Stimulated activated memory B cell treated with anti-CD40 and anti-IgM and Interleukin-4, amounts not matched to agents 10 μg/mL and 1 μg/mL and 100 μg/mL, for 72 hours (primary cell): Measurements from ENCODE around the gene WDR64.
"Not testable (repeated sequence)": the region's sequence is repeated elsewhere in the genome, so short reads cannot be mapped to it uniquely, and the experiment has no call there.

Source experiments
- ATAC-seq: fragments of 150-1000 bp; cut with Tn5 transposase; 2 replicates; pipeline ENCODE4 v1.10.0; 2021
- H3K27ac Mint-ChIP-seq: one replicate; pipeline ENCODE4 v1.8.0; 2022; ENCODE audit warnings: mild to moderate bottlenecking, mixed read lengths
- H3K27me3 Mint-ChIP-seq: one replicate; pipeline ENCODE4 v1.8.0; 2022; ENCODE audit warnings: mixed read lengths
- H3K36me3 Mint-ChIP-seq: one replicate; pipeline ENCODE4 v1.8.0; 2022; ENCODE audit warnings: mixed read lengths
- H3K4me1 Mint-ChIP-seq: one replicate; pipeline ENCODE4 v1.8.0; 2022; ENCODE audit warnings: mixed read lengths
- H3K4me3 Mint-ChIP-seq: one replicate; pipeline ENCODE4 v1.8.0; 2022; ENCODE audit warnings: mild to moderate bottlenecking, moderate library complexity, mixed read lengths
- H3K9me3 Mint-ChIP-seq: one replicate; pipeline ENCODE4 v1.8.0; 2022; ENCODE audit warnings: mixed read lengths

Gene WDR64

GRCh38 chr1:241716915-241717656 is 65.0 kb downstream of the WDR64 start:
- no peaks in the 10 kb centered on the region for H3K9me3 Mint-ChIP-seq
- no peaks in the 10 kb centered on the region for H3K27me3 Mint-ChIP-seq
- H3K4me1 Mint-ChIP-seq = peaks cover 7% of the 10 kb centered on the region
- no peak overlapping the region for H3K4me3 Mint-ChIP-seq
- no peak overlapping the region for H3K27ac Mint-ChIP-seq
- ATAC-seq = no peak
- H3K36me3 Mint-ChIP-seq = no peaks in the 10 kb centered on the region

- no peaks in the 10 kb centered on the region for H3K27me3 Mint-ChIP-seq
Measured at GRCh38 chr1:241717975-241718374, 65.9 kb downstream of the WDR64 start.

DNA sequence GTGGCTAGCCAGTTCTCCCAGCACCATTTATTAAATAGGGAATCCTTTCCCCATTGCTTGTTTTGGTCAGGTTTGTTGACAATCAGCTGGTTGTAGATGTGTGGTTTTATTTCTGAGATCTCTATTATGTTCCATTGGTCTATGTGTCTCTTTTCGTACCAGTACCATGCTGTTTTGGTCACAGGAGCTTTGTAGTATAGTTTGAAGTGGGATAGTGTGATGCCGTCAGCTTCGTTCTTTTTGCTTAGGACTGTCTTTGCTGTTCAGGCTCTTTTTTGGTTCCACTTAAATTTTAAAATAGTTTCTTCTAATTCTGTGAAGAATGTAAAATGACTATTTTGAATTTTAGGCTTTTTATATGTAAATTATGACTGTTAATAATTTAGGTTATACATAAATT is 68.9 kb downstream of the WDR64 start:
- no peak overlapping the region for H3K4me3 Mint-ChIP-seq
- H3K27me3 Mint-ChIP-seq = no peaks in the 10 kb centered on the region

More at GRCh38 chr1:241717975-241718374, 65.9 kb downstream of the WDR64 start:
- H3K4me1 Mint-ChIP-seq = peaks cover 7% of the 10 kb centered on the region
- H3K9me3 Mint-ChIP-seq = no peaks in the 10 kb centered on the region
- ATAC-seq = no peak
- H3K4me3 Mint-ChIP-seq = no peak overlapping the region
- H3K36me3 Mint-ChIP-seq = no peaks in the 10 kb centered on the region
- no peak overlapping the region for H3K27ac Mint-ChIP-seq

DNA sequence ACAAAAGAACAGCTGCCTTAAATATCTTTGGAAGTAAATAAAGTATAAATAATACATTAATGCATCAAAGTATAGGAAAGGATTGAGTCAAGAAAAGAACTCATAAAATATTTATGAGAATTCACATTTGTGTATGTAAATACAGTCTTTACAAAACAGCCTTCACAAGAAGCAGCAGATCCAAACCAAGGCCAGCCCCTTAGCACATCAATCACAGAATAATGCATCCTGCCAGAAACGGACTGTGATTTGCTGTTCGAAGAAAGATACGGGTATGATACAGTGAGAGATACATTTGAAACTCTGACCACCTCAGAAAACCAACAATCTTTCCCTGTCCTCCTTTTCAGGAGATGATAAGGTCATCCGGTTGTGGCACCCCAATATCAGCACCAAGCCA is 70.9 kb downstream of the WDR64 start:
- Mint-ChIP-seq H3K36me3 (no peaks in the 10 kb centered on the region), H3K27me3 (no peaks in the 10 kb centered on the region), H3K4me1 (no peaks in the 10 kb centered on the region), H3K4me3 (no peak overlapping the region), H3K27ac (no peak overlapping the region), H3K9me3 (no peaks in the 10 kb centered on the region)
- ATAC-seq = no peak

More for the DNA sequence above, 68.9 kb downstream of the WDR64 start:
- H3K36me3 Mint-ChIP-seq = no peaks in the 10 kb centered on the region
- H3K9me3 Mint-ChIP-seq = no peaks in the 10 kb centered on the region
- no peak for ATAC-seq
- no peak overlapping the region for H3K27ac Mint-ChIP-seq
- no peaks in the 10 kb centered on the region for H3K4me1 Mint-ChIP-seq

- H3K27ac Mint-ChIP-seq = no peak overlapping the region
- no peaks in the 10 kb centered on the region for H3K4me1 Mint-ChIP-seq
- no peaks in the 10 kb centered on the region for H3K27me3 Mint-ChIP-seq
- no peak for ATAC-seq
- no peak overlapping the region for H3K4me3 Mint-ChIP-seq
- no peaks in the 10 kb centered on the region for H3K36me3 Mint-ChIP-seq
- no peaks in the 10 kb centered on the region for H3K9me3 Mint-ChIP-seq
Measured at GRCh38 chr1:241724741-241725356, 72.8 kb downstream of the WDR64 start.

GRCh38 chr1:241730031-241730430 is 78.0 kb downstream of the WDR64 start:
- Mint-ChIP-seq H3K36me3 (no peaks in the 10 kb centered on the region), H3K4me3 (no peak overlapping the region), H3K4me1 (no peaks in the 10 kb centered on the region), H3K9me3 (no peaks in the 10 kb centered on the region), H3K27me3 (no peaks in the 10 kb centered on the region), H3K27ac (no peak overlapping the region)
- no peak for ATAC-seq

- ATAC-seq = no peak
- Mint-ChIP-seq H3K36me3 (no peaks in the 10 kb centered on the region), H3K4me1 (no peaks in the 10 kb centered on the region), H3K27me3 (peaks cover 6% of the 10 kb centered on the region), H3K4me3 (no peak overlapping the region), H3K9me3 (no peaks in the 10 kb centered on the region), H3K27ac (no peak overlapping the region)
Measured at GRCh38 chr1:241733899-241734298, 81.8 kb downstream of the WDR64 start.

DNA sequence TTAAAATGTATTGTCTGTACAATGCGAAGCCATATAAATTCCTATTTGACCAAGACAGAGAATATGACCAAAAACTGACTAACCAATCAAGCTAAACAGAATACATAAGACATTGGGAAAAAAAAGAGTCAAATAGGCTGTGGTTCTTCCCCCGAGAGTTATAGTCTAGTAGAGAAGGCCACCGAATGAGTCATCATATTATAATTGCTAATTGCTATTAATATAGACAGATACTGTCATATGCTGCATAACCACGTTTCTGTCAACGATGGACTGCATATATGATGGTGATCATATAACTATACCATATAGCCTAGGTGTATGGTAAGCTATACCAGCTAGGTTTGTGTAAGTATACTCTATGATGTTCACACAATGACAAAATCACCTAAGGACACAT is 82.5 kb downstream of the WDR64 start:
- no peaks in the 10 kb centered on the region for H3K9me3 Mint-ChIP-seq

GRCh38 chr1:241735493-241735926 is 83.4 kb downstream of the WDR64 start:
- not testable (repeated sequence) for H3K36me3 Mint-ChIP-seq

More for the DNA sequence above, 82.5 kb downstream of the WDR64 start:
- Mint-ChIP-seq H3K36me3 (no peaks in the 10 kb centered on the region), H3K27ac (no peak overlapping the region), H3K4me3 (no peak overlapping the region), H3K27me3 (peaks cover 6% of the 10 kb centered on the region), H3K4me1 (no peaks in the 10 kb centered on the region)
- no peak for ATAC-seq

DNA sequence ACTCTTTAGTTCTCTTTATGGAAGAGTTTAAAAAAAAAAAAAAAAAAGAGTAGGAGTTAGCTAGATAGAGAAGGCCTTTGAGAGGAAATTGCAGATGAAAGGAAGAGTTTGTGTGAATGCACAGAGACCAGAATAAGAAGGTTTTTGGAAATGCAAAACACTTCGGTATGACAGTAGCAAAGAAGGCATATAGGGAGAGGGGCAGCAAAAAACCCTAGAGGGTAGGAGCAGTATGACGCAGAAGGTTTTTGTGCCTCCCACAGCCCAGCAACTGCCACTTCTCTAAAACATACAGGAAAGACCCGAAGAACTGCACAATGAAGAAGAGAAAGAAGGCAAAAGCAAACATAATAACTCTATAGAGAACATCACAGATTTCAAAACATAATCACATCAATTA is 84.3 kb downstream of the WDR64 start:
- no peak for ATAC-seq
- no peak overlapping the region for H3K4me3 Mint-ChIP-seq
- H3K27ac Mint-ChIP-seq = no peak overlapping the region
- no peaks in the 10 kb centered on the region for H3K36me3 Mint-ChIP-seq
- peaks cover 6% of the 10 kb centered on the region for H3K27me3 Mint-ChIP-seq
- no peaks in the 10 kb centered on the region for H3K9me3 Mint-ChIP-seq
- H3K4me1 Mint-ChIP-seq = no peaks in the 10 kb centered on the region

More at GRCh38 chr1:241735493-241735926, 83.4 kb downstream of the WDR64 start:
- not testable (repeated sequence) for ATAC-seq, H3K4me1 Mint-ChIP-seq, H3K4me3 Mint-ChIP-seq, H3K27me3 Mint-ChIP-seq, H3K9me3 Mint-ChIP-seq, H3K27ac Mint-ChIP-seq

- H3K9me3 Mint-ChIP-seq = no peaks in the 10 kb centered on the region
- no peak overlapping the region for H3K27ac Mint-ChIP-seq
- no peaks in the 10 kb centered on the region for H3K36me3 Mint-ChIP-seq
- no peak for ATAC-seq
- H3K27me3 Mint-ChIP-seq = peaks cover 6% of the 10 kb centered on the region
- no peak overlapping the region for H3K4me3 Mint-ChIP-seq
- no peaks in the 10 kb centered on the region for H3K4me1 Mint-ChIP-seq
Measured at GRCh38 chr1:241738284-241739078, 86.4 kb downstream of the WDR64 start.

- no peaks in the 10 kb centered on the region for H3K36me3 Mint-ChIP-seq
- no peak overlapping the region for H3K27ac Mint-ChIP-seq
- H3K9me3 Mint-ChIP-seq = no peaks in the 10 kb centered on the region
- no peak overlapping the region for H3K4me3 Mint-ChIP-seq
- H3K27me3 Mint-ChIP-seq = no peaks in the 10 kb centered on the region
- no peak for ATAC-seq
- no peaks in the 10 kb centered on the region for H3K4me1 Mint-ChIP-seq
Measured at GRCh38 chr1:241742084-241742483, 90.0 kb downstream of the WDR64 start.

GRCh38 chr1:241744591-241744990 is 92.5 kb downstream of the WDR64 start:
- no peaks in the 10 kb centered on the region for H3K9me3 Mint-ChIP-seq
- ATAC-seq = no peak
- H3K27ac Mint-ChIP-seq = no peak overlapping the region
- no peak overlapping the region for H3K4me3 Mint-ChIP-seq
- peaks cover 7% of the 10 kb centered on the region for H3K27me3 Mint-ChIP-seq
- no peaks in the 10 kb centered on the region for H3K4me1 Mint-ChIP-seq
- no peaks in the 10 kb centered on the region for H3K36me3 Mint-ChIP-seq

- Mint-ChIP-seq H3K9me3 (no peaks in the 10 kb centered on the region), H3K4me1 (no peaks in the 10 kb centered on the region), H3K27ac (no peak overlapping the region), H3K27me3 (peaks cover 9% of the 10 kb centered on the region), H3K36me3 (no peaks in the 10 kb centered on the region), H3K4me3 (no peak overlapping the region)
- no peak for ATAC-seq
Measured at GRCh38 chr1:241747992-241748391, 95.9 kb downstream of the WDR64 start.

- Mint-ChIP-seq H3K4me1 (no peaks in the 10 kb centered on the region), H3K27ac (no peak overlapping the region), H3K27me3 (peaks cover 9% of the 10 kb centered on the region), H3K4me3 (no peak overlapping the region), H3K36me3 (no peaks in the 10 kb centered on the region), H3K9me3 (no peaks in the 10 kb centered on the region)
- ATAC-seq = no peak
Measured at GRCh38 chr1:241749041-241749944, 97.2 kb downstream of the WDR64 start.
